Stimulated activated CD8-positive, alpha-beta memory T cell treated with anti-CD3 and anti-CD28 coated beads, Interleukin-12 subunit alpha, Interleukin-12 subunit beta, amount 100 ng/mL, for 24 hours (primary cell): Measurements from ENCODE around the gene USP17L29.
"Not testable (repeated sequence)": the region's sequence is repeated elsewhere in the genome, so short reads cannot be mapped to it uniquely, and the experiment has no call there.

ENCODE experiments used
- DNase-seq: peaks from one replicate; pipeline ENCODE4 v3.0.0-alpha.2; 2020; ENCODE audit errors: extremely low read depth

The USP17L29 gene, protein sequence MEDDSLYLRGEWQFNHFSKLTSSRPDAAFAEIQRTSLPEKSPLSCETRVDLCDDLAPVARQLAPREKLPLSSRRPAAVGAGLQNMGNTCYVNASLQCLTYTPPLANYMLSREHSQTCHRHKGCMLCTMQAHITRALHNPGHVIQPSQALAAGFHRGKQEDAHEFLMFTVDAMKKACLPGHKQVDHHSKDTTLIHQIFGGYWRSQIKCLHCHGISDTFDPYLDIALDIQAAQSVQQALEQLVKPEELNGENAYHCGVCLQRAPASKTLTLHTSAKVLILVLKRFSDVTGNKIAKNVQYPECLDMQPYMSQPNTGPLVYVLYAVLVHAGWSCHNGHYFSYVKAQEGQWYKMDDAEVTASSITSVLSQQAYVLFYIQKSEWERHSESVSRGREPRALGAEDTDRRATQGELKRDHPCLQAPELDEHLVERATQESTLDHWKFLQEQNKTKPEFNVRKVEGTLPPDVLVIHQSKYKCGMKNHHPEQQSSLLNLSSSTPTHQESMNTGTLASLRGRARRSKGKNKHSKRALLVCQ

DNA sequence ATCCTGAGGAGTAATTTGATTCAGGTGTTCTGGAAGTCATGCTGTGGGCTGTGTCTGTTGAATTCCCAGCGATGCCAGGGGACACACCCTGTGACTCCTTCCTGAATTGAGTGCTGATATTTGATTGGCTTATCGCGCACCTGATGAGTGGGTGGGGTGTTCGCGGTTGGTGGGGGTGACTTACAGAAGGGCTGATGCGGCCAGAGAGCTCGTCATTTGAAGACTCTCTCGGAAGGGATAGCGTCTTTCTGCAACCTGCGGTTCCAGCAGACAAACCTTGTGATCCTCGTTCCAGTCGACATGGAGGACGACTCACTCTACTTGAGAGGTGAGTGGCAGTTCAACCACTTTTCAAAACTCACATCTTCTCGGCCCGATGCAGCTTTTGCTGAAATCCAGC is at the start of gene USP17L29:
USP17L29 (plus strand) TSS at position 301 of the 400 bp plus-strand sequence; CDS start at position 301, 0 bp downstream.
- DNase-seq = not testable (repeated sequence)

DNA sequence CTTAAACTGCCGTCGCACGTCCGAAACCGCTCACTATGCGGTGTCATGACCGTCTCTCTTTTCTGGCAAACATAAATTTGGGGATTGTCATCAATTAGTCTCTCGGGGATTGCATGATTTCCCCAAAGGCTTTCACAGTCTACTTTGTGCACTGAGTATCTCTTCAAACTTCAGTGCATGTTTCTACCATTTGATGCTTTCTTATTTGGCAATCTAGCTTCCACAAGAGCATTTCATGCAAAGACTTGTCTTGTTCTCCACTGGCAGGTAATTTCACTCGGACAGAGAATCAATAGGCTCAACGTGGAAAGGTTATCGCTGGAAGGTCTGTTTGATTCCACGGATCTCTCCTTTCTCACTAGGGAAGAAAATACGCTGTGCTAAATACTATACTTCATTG is 29.2 kb upstream of the USP17L29 start:
- not testable (repeated sequence) for DNase-seq

DNA sequence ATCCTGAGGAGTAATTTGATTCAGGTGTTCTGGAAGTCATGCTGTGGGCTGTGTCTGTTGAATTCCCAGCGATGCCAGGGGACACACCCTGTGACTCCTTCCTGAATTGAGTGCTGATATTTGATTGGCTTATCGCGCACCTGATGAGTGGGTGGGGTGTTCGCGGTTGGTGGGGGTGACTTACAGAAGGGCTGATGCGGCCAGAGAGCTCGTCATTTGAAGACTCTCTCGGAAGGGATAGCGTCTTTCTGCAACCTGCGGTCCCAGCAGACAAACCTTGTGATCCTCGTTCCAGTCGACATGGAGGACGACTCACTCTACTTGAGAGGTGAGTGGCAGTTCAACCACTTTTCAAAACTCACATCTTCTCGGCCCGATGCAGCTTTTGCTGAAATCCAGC is 28.6 kb upstream of the USP17L29 start, which contains the start of gene USP17L24:
USP17L24 (plus strand) TSS at position 301 of the 400 bp plus-strand sequence; CDS start at position 301, 0 bp downstream.
- not testable (repeated sequence) for DNase-seq

DNA sequence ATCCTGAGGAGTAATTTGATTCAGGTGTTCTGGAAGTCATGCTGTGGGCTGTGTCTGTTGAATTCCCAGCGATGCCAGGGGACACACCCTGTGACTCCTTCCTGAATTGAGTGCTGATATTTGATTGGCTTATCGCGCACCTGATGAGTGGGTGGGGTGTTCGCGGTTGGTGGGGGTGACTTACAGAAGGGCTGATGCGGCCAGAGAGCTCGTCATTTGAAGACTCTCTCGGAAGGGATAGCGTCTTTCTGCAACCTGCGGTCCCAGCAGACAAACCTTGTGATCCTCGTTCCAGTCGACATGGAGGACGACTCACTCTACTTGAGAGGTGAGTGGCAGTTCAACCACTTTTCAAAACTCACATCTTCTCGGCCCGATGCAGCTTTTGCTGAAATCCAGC is 23.8 kb upstream of the USP17L29 start, which contains the start of gene USP17L25:
USP17L25 (plus strand) TSS at position 301 of the 400 bp plus-strand sequence; CDS start at position 301, 0 bp downstream.
- not testable (repeated sequence) for DNase-seq

DNA sequence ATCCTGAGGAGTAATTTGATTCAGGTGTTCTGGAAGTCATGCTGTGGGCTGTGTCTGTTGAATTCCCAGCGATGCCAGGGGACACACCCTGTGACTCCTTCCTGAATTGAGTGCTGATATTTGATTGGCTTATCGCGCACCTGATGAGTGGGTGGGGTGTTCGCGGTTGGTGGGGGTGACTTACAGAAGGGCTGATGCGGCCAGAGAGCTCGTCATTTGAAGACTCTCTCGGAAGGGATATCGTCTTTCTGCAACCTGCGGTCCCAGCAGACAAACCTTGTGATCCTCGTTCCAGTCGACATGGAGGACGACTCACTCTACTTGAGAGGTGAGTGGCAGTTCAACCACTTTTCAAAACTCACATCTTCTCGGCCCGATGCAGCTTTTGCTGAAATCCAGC is 19.1 kb upstream of the USP17L29 start, which contains the start of gene USP17L26:
USP17L26 (plus strand) TSS at position 301 of the 400 bp plus-strand sequence; CDS start at position 301, 0 bp downstream.
- not testable (repeated sequence) for DNase-seq

DNA sequence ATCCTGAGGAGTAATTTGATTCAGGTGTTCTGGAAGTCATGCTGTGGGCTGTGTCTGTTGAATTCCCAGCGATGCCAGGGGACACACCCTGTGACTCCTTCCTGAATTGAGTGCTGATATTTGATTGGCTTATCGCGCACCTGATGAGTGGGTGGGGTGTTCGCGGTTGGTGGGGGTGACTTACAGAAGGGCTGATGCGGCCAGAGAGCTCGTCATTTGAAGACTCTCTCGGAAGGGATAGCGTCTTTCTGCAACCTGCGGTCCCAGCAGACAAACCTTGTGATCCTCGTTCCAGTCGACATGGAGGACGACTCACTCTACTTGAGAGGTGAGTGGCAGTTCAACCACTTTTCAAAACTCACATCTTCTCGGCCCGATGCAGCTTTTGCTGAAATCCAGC is 14.3 kb upstream of the USP17L29 start, which contains the start of gene USP17L5:
USP17L5 (plus strand) TSS at position 301 of the 400 bp plus-strand sequence; CDS start at position 301, 0 bp downstream.
- DNase-seq = not testable (repeated sequence)

DNA sequence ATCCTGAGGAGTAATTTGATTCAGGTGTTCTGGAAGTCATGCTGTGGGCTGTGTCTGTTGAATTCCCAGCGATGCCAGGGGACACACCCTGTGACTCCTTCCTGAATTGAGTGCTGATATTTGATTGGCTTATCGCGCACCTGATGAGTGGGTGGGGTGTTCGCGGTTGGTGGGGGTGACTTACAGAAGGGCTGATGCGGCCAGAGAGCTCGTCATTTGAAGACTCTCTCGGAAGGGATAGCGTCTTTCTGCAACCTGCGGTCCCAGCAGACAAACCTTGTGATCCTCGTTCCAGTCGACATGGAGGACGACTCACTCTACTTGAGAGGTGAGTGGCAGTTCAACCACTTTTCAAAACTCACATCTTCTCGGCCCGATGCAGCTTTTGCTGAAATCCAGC is 9.6 kb upstream of the USP17L29 start, which contains the start of gene USP17L27:
USP17L27 (plus strand) TSS at position 301 of the 400 bp plus-strand sequence; CDS start at position 301, 0 bp downstream.
- DNase-seq = not testable (repeated sequence)

DNA sequence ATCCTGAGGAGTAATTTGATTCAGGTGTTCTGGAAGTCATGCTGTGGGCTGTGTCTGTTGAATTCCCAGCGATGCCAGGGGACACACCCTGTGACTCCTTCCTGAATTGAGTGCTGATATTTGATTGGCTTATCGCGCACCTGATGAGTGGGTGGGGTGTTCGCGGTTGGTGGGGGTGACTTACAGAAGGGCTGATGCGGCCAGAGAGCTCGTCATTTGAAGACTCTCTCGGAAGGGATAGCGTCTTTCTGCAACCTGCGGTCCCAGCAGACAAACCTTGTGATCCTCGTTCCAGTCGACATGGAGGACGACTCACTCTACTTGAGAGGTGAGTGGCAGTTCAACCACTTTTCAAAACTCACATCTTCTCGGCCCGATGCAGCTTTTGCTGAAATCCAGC is 4.8 kb upstream of the USP17L29 start, which contains the start of gene USP17L28:
USP17L28 (plus strand) TSS at position 301 of the 400 bp plus-strand sequence; CDS start at position 301, 0 bp downstream.
- DNase-seq = not testable (repeated sequence)

DNA sequence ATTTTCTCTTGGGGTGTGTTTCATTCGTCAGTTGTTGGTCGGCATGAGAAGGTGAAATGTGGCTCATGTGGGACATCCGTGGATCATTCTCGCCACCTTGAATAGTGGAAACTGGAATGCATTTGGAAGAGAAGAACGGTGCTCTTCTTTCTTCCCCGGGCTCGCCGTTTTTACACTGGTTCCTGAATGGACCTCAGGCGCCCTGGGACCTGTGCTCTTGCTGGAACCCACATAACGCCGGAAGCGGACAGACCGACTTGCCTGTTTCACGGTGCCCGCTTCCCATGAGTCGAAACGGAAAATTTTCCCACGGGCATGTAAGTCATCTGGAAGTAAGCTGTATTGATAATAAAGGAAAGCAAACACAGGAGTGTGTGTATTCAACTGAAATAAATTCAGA is 2.6 kb upstream of the USP17L29 start:
- not testable (repeated sequence) for DNase-seq

DNA sequence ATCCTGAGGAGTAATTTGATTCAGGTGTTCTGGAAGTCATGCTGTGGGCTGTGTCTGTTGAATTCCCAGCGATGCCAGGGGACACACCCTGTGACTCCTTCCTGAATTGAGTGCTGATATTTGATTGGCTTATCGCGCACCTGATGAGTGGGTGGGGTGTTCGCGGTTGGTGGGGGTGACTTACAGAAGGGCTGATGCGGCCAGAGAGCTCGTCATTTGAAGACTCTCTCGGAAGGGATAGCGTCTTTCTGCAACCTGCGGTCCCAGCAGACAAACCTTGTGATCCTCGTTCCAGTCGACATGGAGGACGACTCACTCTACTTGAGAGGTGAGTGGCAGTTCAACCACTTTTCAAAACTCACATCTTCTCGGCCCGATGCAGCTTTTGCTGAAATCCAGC is 9.4 kb downstream of the USP17L29 start, which contains the start of gene USP17L30:
USP17L30 (plus strand) TSS at position 301 of the 400 bp plus-strand sequence; CDS start at position 301, 0 bp downstream.
- not testable (repeated sequence) for DNase-seq

DNA sequence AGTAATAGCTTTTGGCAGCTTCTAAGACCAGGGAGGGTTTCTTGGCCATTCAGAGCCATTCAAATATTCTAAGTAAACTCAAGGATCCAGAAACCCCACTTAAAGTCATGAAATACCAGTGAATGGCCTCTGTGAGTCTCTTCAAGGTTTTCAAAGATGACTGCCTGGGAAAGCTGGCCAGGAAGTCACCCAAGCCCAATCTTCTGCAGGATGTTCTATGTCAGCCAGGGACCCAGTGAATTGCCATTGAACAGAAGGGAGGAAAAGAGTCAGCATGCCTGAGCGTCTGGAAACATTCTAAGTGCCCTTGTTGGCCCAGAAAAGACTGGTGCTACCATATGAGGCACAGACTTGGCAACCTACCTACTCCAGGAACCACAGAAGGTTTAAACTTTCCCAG is 26.4 kb downstream of the USP17L29 start:
- DNase-seq = not testable (repeated sequence)

DNA sequence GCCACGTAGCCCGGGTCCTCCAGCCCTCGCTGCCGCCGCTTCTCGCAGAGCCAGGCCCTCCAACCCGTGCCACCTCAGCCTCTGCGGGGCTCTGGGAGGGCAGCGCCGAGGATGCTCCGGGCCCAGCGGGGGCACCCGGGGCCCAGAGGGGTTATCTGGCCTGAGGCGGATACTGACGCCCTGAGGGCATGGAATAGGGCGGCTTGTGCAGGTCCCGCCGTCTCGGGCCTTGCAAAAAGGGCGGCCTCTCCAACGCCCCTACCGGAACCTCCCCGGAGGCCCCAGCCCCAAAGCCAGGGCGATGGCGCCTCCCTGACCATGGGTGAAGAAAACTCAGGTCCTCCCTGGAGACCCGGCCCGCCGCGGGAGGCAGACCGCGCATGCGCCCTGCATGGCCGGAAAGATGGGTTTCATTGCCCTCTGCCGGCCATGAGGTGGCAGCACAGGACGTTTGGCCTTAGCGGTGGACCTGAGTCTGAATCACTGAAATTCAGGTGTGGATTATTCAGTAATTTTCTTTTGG is 27.6 kb downstream of the USP17L29 start:
- peak; percentile 8 for DNase-seq

DNA sequence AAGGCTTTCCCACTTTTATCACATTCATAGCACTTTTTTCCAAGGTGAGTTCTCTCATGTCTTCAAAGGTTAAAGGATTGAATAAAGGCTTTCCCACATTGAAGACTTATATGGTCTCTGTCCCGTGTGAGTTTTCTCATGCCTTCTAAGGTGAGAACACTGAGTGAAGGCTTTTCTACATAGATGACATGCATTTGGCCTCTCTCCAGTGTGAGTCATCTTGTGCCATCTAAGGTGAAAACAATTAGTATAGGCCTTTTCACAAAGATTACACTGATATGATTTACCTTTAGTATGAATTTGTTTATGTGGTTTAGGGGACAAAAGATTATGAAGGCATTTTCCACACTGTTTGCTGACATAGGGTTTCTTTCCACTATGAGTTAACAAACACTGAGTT is 30.7 kb downstream of the USP17L29 start:
- DNase-seq = no peak

DNA sequence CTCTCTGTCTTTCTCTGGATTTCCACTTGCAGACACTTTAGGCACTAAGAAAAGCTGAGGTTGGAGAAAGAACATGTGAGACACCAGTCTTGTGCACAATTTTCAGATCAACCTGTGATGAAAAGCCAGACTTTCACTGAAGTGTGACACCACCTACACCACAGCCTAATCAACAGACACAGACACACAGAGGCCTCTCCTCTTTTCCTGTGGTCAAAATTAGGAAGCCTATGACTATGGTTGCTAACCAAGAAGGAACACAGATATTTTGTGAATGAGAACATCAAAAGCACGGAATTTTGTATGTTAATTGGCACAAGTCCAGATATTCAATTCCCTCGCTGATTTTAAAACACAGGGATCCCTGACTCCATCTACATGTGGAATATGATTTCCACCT is 35.6 kb downstream of the USP17L29 start:
- DNase-seq = not testable (repeated sequence)
